Measurements from ENCODE around the gene HOXA11. TPM values are rescaled to one million over a fixed set of nuclear protein-coding genes. Genes with fewer than 3 reads are reported as not detected.

HOXA11 gene
- total RNA-seq, 6 experiments from 2014 or later, result 33.1 to 42.1 (median 39.1) TPM

- H3K9me3 Mint-ChIP-seq, result no peaks in the 10 kb centered on the region
- H3K27me3 Mint-ChIP-seq (ENCODE audit: insufficient read depth), result peaks cover 28% of the 10 kb centered on the region
- TF ChIP-seq CTCF (IDR thresholded peaks at IDR 0.05), result no peak
- peaks cover 65% of the 10 kb centered on the region for H3K36me3 Mint-ChIP-seq (ENCODE audit: low read depth)
- peak; percentile 84 for DNase-seq
- H3K4me3 Mint-ChIP-seq, result peak overlapping the region; percentile 93
- H3K27ac Mint-ChIP-seq, result peak overlapping the region; percentile 97
- H3K4me1 Mint-ChIP-seq (ENCODE audit: low read depth), result peaks cover 55% of the 10 kb centered on the region
Measured at GRCh38 chr7:27174874-27175625, 10.0 kb downstream of the HOXA11 start.

- H3K9me3 Mint-ChIP-seq, result no peaks in the 10 kb centered on the region
- H3K27me3 Mint-ChIP-seq (ENCODE audit: insufficient read depth), result peaks cover 24% of the 10 kb centered on the region
- H3K27ac Mint-ChIP-seq, result peak within 1 kb of the TSS; percentile 99
- no peak for TF ChIP-seq CTCF (IDR thresholded peaks at IDR 0.05)
- H3K4me1 Mint-ChIP-seq (ENCODE audit: low read depth), result peaks cover 55% of the 10 kb centered on the region
- peak; percentile 71 for DNase-seq
- peak within 1 kb of the TSS; percentile 96 for H3K4me3 Mint-ChIP-seq
- H3K36me3 Mint-ChIP-seq (ENCODE audit: low read depth), result peaks cover 61% of the 10 kb centered on the region
Measured at GRCh38 chr7:27173956-27174873, 10.8 kb downstream of the HOXA11 start, which contains the start of gene HOXA10. Gene HOXA10, minus strand, starts transcription at chr7:27174320. Its CDS starts 14 bp downstream, at chr7:27174306.

- H3K36me3 Mint-ChIP-seq (ENCODE audit: low read depth), result peaks cover 61% of the 10 kb centered on the region
- peaks cover 57% of the 10 kb centered on the region for H3K4me1 Mint-ChIP-seq (ENCODE audit: low read depth)
- no peak for TF ChIP-seq CTCF (IDR thresholded peaks at IDR 0.05)
- peak overlapping the region; percentile 93 for H3K4me3 Mint-ChIP-seq
- no peak for DNase-seq
- no peak overlapping the region; the same call in 1 of the 2 replicates for H3K27ac Mint-ChIP-seq
- H3K9me3 Mint-ChIP-seq, result no peaks in the 10 kb centered on the region
- H3K27me3 Mint-ChIP-seq (ENCODE audit: insufficient read depth), result peaks cover 25% of the 10 kb centered on the region
Measured at GRCh38 chr7:27173511-27173955, 11.5 kb downstream of the HOXA11 start.

- peaks cover 26% of the 10 kb centered on the region for H3K27me3 Mint-ChIP-seq (ENCODE audit: insufficient read depth)
- TF ChIP-seq CTCF (IDR thresholded peaks at IDR 0.05), result no peak
- H3K4me3 Mint-ChIP-seq, result peak overlapping the region; percentile 96
- no peaks in the 10 kb centered on the region for H3K9me3 Mint-ChIP-seq
- peak overlapping the region; percentile 99 for H3K27ac Mint-ChIP-seq
- H3K4me1 Mint-ChIP-seq (ENCODE audit: low read depth), result peaks cover 62% of the 10 kb centered on the region
- H3K36me3 Mint-ChIP-seq (ENCODE audit: low read depth), result peaks cover 61% of the 10 kb centered on the region
- DNase-seq, result peak; percentile 89
Measured at GRCh38 chr7:27172823-27173510, 12.1 kb downstream of the HOXA11 start.

- peak overlapping the region; percentile 99 for H3K27ac Mint-ChIP-seq
- peaks cover 58% of the 10 kb centered on the region for H3K36me3 Mint-ChIP-seq (ENCODE audit: low read depth)
- DNase-seq, result peak; percentile 75
Measured at GRCh38 chr7:27172315-27172774, 12.7 kb downstream of the HOXA11 start.

More at GRCh38 chr7:27172315-27172774, 12.7 kb downstream of the HOXA11 start:
- TF ChIP-seq CTCF (IDR thresholded peaks at IDR 0.05), result no peak
- H3K9me3 Mint-ChIP-seq, result no peaks in the 10 kb centered on the region
- H3K4me3 Mint-ChIP-seq, result peak overlapping the region; percentile 96
- peaks cover 62% of the 10 kb centered on the region for H3K4me1 Mint-ChIP-seq (ENCODE audit: low read depth)
- peaks cover 26% of the 10 kb centered on the region for H3K27me3 Mint-ChIP-seq (ENCODE audit: insufficient read depth)

Measured in HFFc6 (cell line).